ENCODE results near the gene LTB4R. TPM values are rescaled to one million over a fixed set of nuclear protein-coding genes. Genes with fewer than 3 reads are reported as not detected.
"Not testable (repeated sequence)": the region's sequence is repeated elsewhere in the genome, so short reads cannot be mapped to it uniquely, and the experiment has no call there.

The LTB4R gene
- polyA plus RNA-seq, 1 experiment: 0.98 TPM

DNA sequence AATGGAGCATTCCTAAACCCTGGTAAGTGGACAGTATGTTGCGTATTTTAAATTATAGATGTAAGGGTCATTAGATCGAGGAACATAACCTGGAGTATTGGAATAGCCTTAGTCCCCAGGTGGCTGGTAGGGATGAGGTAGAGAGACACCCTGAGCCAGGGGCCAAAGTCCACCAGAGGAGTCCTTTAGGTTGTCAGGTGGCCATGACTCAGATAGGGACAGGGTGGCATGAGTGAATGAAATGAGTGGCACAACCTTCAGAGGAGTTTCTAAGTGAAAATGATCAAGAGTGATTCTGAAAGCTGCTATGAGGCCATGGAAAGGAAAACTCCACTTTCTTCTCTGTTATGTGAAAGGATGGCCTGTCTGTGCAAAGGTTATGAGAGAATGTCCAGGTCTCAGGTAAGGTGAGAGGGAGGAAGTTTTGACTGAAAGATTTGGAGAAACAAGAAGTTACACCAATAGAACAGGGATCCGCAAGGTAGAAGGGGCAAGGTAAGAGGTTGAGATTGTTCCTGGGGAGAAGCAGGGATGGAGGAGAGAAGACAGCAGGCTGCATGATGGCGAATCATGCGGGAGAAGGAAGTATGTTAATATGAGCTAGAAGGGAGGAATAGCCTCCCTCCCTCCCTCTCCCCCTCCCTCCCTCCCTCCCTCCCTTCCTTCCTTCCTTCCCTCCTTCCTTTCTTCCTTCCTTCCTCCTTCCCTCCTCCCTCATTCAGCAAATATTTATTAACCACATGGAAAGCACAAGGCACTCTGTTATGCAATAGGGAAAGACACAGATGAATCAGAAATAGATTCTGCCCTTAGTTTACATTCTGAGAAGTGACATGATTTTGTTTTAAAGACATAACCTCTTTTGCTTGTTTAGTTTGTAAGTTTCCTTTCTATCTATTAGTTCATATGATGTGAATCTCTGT is 42.5 kb downstream of the LTB4R start:
- ChIA-PET CTCF (interaction anchor here (1.0 to 4.5 kb wide), 3 partner anchors 12 to 78 kb away, joined by 3 to 35 read pairs (median 8); partner anchors contain the start of gene ADCY4), POLR2A (no interaction called here)
- DNase-seq (ENCODE audit: low read depth, low spot score): no peak
- Histone ChIP-seq H3K27me3 (ENCODE audit: control insufficient read depth, insufficient read depth, low read length) (peaks cover 16% of the 10 kb centered on the region), H3K4me3 (ENCODE audit: low read depth, low read length) (no peak overlapping the region), H3K9me3 (ENCODE audit: control insufficient read depth, insufficient read depth, low read length) (peaks cover 3% of the 10 kb centered on the region; the same call in 1 of the 2 replicates), H3K27ac (ENCODE audit: low read depth, low read length) (no peak overlapping the region)
- TF ChIP-seq CTCF (IDR thresholded peaks at IDR 0.05; ENCODE audit: low read depth, low read length): no peak

- Histone ChIP-seq H3K27me3 (ENCODE audit: control insufficient read depth, insufficient read depth, low read length) (peaks cover 14% of the 10 kb centered on the region), H3K27ac (ENCODE audit: low read depth, low read length) (peak overlapping the region; percentile 42)
- CTCF ChIA-PET: interaction anchor here (1.0 to 4.5 kb wide), 3 partner anchors 11 to 77 kb away, joined by 3 to 35 read pairs (median 8); partner anchors contain the start of gene ADCY4
- DNase-seq (ENCODE audit: low read depth, low spot score); H3K9me3 ChIP-seq (ENCODE audit: control insufficient read depth, insufficient read depth, low read length); H3K4me3 ChIP-seq (ENCODE audit: low read depth, low read length): not testable (repeated sequence)
- POLR2A ChIA-PET: interaction anchor here (0.6 to 0.7 kb wide), 2 partner anchors 23 to 25 kb away, joined by 3 to 4 read pairs; no protein-coding TSS in a partner anchor
Measured at GRCh38 chr14:24354482-24354825, 43.2 kb downstream of the LTB4R start.

GRCh38 chr14:24355009-24355408 is 43.7 kb downstream of the LTB4R start:
- no peak overlapping the region for H3K27ac ChIP-seq (ENCODE audit: low read depth, low read length)
- ChIA-PET POLR2A (interaction anchor here (0.6 to 0.7 kb wide), 2 partner anchors 23 to 26 kb away, joined by 3 to 4 read pairs; no protein-coding TSS in a partner anchor), CTCF (interaction anchor here (1.0 to 1.8 kb wide), 3 partner anchors 10 to 21 kb away, joined by 3 to 11 read pairs (median 5); no protein-coding TSS in a partner anchor)
- H3K27me3 ChIP-seq (ENCODE audit: control insufficient read depth, insufficient read depth, low read length): peaks cover 12% of the 10 kb centered on the region
- H3K4me3 ChIP-seq (ENCODE audit: low read depth, low read length): no peak overlapping the region
- no peak for TF ChIP-seq CTCF (IDR thresholded peaks at IDR 0.05; ENCODE audit: low read depth, low read length)
- DNase-seq (ENCODE audit: low read depth, low spot score): no peak
- peaks cover 3% of the 10 kb centered on the region; the same call in 1 of the 2 replicates for H3K9me3 ChIP-seq (ENCODE audit: control insufficient read depth, insufficient read depth, low read length)

GRCh38 chr14:24356208-24356607 is 44.9 kb downstream of the LTB4R start:
- Histone ChIP-seq H3K4me3 (ENCODE audit: low read depth, low read length) (no peak overlapping the region), H3K9me3 (ENCODE audit: control insufficient read depth, insufficient read depth, low read length) (peaks cover 3% of the 10 kb centered on the region; the same call in 1 of the 2 replicates), H3K27me3 (ENCODE audit: control insufficient read depth, insufficient read depth, low read length) (peaks cover 8% of the 10 kb centered on the region), H3K27ac (ENCODE audit: low read depth, low read length) (no peak overlapping the region)
- CTCF ChIA-PET: interaction anchor here (0.7 to 1.8 kb wide), 3 partner anchors 9 to 24 kb away, joined by 3 to 11 read pairs (median 5); no protein-coding TSS in a partner anchor
- TF ChIP-seq CTCF (IDR thresholded peaks at IDR 0.05; ENCODE audit: low read depth, low read length): no peak
- POLR2A ChIA-PET: interaction anchor here (0.6 kb wide), 1 partner anchor 76 kb away, joined by 7 read pairs; no protein-coding TSS in a partner anchor
- DNase-seq (ENCODE audit: low read depth, low spot score): no peak

DNA sequence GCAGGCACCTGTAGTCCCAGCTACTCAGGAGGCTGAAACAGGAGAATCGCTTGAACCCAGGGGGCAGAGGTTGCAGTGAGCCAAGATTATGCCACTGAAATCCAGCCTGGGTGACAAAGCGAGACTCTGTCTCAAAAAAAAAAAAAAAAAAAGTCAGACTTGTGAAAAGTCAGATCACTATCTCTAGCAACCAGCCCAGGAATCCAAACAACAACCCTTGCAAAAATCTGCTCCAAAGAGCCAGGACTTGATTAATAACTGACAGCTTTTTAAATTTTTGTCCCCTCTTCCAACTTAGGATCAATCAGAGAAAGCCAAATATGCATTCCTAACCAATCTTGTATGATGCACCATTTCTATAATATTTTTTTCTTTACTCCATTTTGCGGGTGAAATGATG is 49.0 kb downstream of the LTB4R start:
- no peak for TF ChIP-seq CTCF (IDR thresholded peaks at IDR 0.05; ENCODE audit: low read depth, low read length)
- no peak for DNase-seq (ENCODE audit: low read depth, low spot score)
- CTCF ChIA-PET: interaction anchor here (0.7 to 6.8 kb wide), 3 partner anchors 28 to 73 kb away, joined by 3 to 65 read pairs (median 4); no protein-coding TSS in a partner anchor
- Histone ChIP-seq H3K9me3 (ENCODE audit: control insufficient read depth, insufficient read depth, low read length) (peaks cover 3% of the 10 kb centered on the region; the same call in 1 of the 2 replicates), H3K4me3 (ENCODE audit: low read depth, low read length) (no peak overlapping the region), H3K27me3 (ENCODE audit: control insufficient read depth, insufficient read depth, low read length) (peaks cover 6% of the 10 kb centered on the region), H3K27ac (ENCODE audit: low read depth, low read length) (no peak overlapping the region)
- POLR2A ChIA-PET: no interaction called here
